MV-4-11 (cell line): Measurements from ENCODE around the gene ARID3A.

Source experiments
- DNase-seq: peaks from one replicate; lab custom pipeline; 2025; lab: John Stamatoyannopoulos, UW

Gene ARID3A

GRCh38 chr19:990119-990571, 64.3 kb downstream of the ARID3A start:
- no peak for DNase-seq

GRCh38 chr19:990746-991145, 64.9 kb downstream of the ARID3A start:
- no peak for DNase-seq

- DNase-seq = no peak
Observed at GRCh38 chr19:991174-991931, 65.5 kb downstream of the ARID3A start.

- DNase-seq = no peak
Observed at GRCh38 chr19:991932-992669, 66.3 kb downstream of the ARID3A start.

GRCh38 chr19:992670-993055, 66.8 kb downstream of the ARID3A start:
- no peak for DNase-seq

- DNase-seq = no peak
Observed at GRCh38 chr19:993361-993830, 67.6 kb downstream of the ARID3A start.

- no peak for DNase-seq
Observed at GRCh38 chr19:993831-994393, 68.1 kb downstream of the ARID3A start.

GRCh38 chr19:994516-994915, 68.7 kb downstream of the ARID3A start:
- no peak for DNase-seq

GRCh38 chr19:995051-995827, 69.4 kb downstream of the ARID3A start:
- no peak for DNase-seq

GRCh38 chr19:996051-996838, 70.4 kb downstream of the ARID3A start:
- peak; percentile 23 for DNase-seq

- DNase-seq = no peak
Observed at GRCh38 chr19:998064-998463, 72.2 kb downstream of the ARID3A start.

- DNase-seq = no peak
Observed at GRCh38 chr19:999379-999719, 73.5 kb downstream of the ARID3A start.

GRCh38 chr19:1000095-1000494, 74.3 kb downstream of the ARID3A start, which contains the start of gene GRIN3B:
Gene GRIN3B, plus strand, starts transcription at chr19:1000419. Its CDS starts 19 bp downstream, at chr19:1000438.
- peak; percentile 19 for DNase-seq

GRCh38 chr19:1000591-1001537, 75.0 kb downstream of the ARID3A start:
- no peak for DNase-seq

- DNase-seq = peak; percentile 19
Observed at GRCh38 chr19:1001538-1002166, 75.8 kb downstream of the ARID3A start.

GRCh38 chr19:1002600-1002999, 76.8 kb downstream of the ARID3A start:
- no peak for DNase-seq

- DNase-seq = no peak
Observed at GRCh38 chr19:1003283-1003682, 77.4 kb downstream of the ARID3A start.

GRCh38 chr19:1004204-1004802, 78.5 kb downstream of the ARID3A start:
- DNase-seq = no peak
